Tibial nerve (tissue), 4 donors: ENCODE results near the gene SLC7A5. TPM values are rescaled to one million over a fixed set of nuclear protein-coding genes. Genes with fewer than 3 reads are reported as not detected.

Experiments
- DNase-seq, 2 donors: peaks; one replicate each; pipeline ENCODE4 v3.0.0-alpha.2; 2019; ENCODE audit warnings: low spot score in 2 of 2
- H3K27ac ChIP-seq, 4 donors: fragments of 200-600 bp; sonication (generic) in 3 of 4; one replicate each; pipeline ENCODE4 v1.5.1; 2017 to 2019; ENCODE audit warnings: mild to moderate bottlenecking in 1 of 4
- H3K27me3 ChIP-seq, 2 donors: fragments of 200-600 bp; sonication (generic) in 1 of 2; one replicate each; pipeline versions ENCODE4 v1.5.1 to v1.6.0; 2017 to 2019
- H3K36me3 ChIP-seq, 3 donors: fragments of 200-600 bp; sonication (generic); one replicate each; pipeline ENCODE4 v1.5.1; 2018 to 2019
- H3K4me1 ChIP-seq, 4 donors: fragments of 200-600 bp; sonication (generic) in 3 of 4; one replicate each; pipeline ENCODE4 v1.5.1; 2017 to 2019
- H3K4me3 ChIP-seq, 4 donors: fragments of 200-600 bp; sonication (generic) in 3 of 4; one replicate each; pipeline ENCODE4 v1.5.1; 2017 to 2019; ENCODE audit warnings: mild to moderate bottlenecking in 1 of 4, moderate library complexity in 1 of 4
- H3K9me3 ChIP-seq, 4 donors: fragments of 200-600 bp; sonication (generic) in 3 of 4; one replicate each; pipeline ENCODE4 v1.5.1; 2017 to 2019
- CTCF ChIP-seq, 5 experiments: fragments of 200-600 bp in 3 of 5; fragments of 450-650 bp in 2 of 5; sonication (generic) in 3 of 5; IDR thresholded peaks; one replicate each; pipeline ENCODE4 v1.5.1; 2016 to 2019; ENCODE audit warnings: antibody characterized with exemption in 5 of 5, mild to moderate bottlenecking in 3 of 5, moderate library complexity in 2 of 5
- EP300 ChIP-seq, 2 donors: sonication (generic); formaldehyde crosslinking; IDR thresholded peaks; one replicate each; pipeline ENCODE4 v1.6.1; 2017; ENCODE audit warnings: antibody characterized with exemption in 2 of 2, mild to moderate bottlenecking in 1 of 2
- POLR2A ChIP-seq, 2 donors: fragments of 450-650 bp; IDR thresholded peaks; one replicate each; pipeline ENCODE4 v1.6.1; 2017; ENCODE audit warnings: antibody characterized with exemption in 2 of 2, mild to moderate bottlenecking in 2 of 2, moderate library complexity in 2 of 2
- WGBS, 2 donors: methylation state at CpG; one replicate each; pipeline ENCODE4 v1.1.5; 2018; 5-methylcytosine and 5-hydroxymethylcytosine counted together
- small RNA-seq: library from RNA; depleted of rRNA; stranded (forward); fragments of <200 nt; gene quantifications from one replicate; pipeline ENCODE3, GENCODE V24; 2016
- total RNA-seq, 4 donors: library from RNA; depleted of rRNA; stranded (reverse); fragments of >200 nt; gene quantifications; one replicate each; pipeline ENCODE4 v1.1.0, GENCODE V29; 2016

Gene SLC7A5
- total RNA-seq, 4 donors from 2014 or later, result 5.5 to 6.6 (median 6.0) TPM

DNA sequence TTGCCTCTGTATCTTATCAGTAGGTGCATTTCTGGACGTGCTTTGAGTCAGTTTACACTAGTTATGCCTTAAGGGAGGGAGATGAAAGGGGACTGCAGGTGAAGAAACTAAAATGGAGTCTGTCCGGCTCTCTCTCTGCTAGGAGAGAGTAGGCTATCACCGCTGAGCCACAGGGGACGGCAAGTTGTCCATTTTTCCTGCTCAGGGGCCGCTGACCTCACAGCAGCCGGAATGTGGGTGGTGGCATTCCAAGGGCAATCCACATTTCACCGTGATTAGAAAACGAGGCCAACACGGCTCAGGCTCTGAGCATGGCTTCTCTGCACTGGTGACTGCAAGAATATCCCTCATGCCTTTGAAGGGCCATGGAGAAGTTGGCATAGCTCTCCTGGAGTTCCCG lies 84.5 kb downstream of the SLC7A5 start:
- H3K27ac ChIP-seq, result no peak overlapping the region
- no peak for DNase-seq
- H3K4me3 ChIP-seq, result no peak overlapping the region
- peaks cover 0 to 4% (median 0%) of the 10 kb centered on the region in 4 donors for H3K4me1 ChIP-seq
- peaks cover 0 to 14% of the 10 kb centered on the region in 2 donors for H3K27me3 ChIP-seq
- TF ChIP-seq POLR2A (IDR thresholded peaks at IDR 0.05) (no peak), CTCF (IDR thresholded peaks at IDR 0.05) (no peak), EP300 (IDR thresholded peaks at IDR 0.05) (no peak)
- H3K36me3 ChIP-seq, result no peaks in the 10 kb centered on the region
- no peaks in the 10 kb centered on the region for H3K9me3 ChIP-seq
- WGBS, 2 donors, result 51 to 56% methylated on average over 10 of the region's 10 CpGs

GRCh38 chr16:87782033-87782432 lies 87.3 kb downstream of the SLC7A5 start:
- TF ChIP-seq POLR2A (IDR thresholded peaks at IDR 0.05), result no peak
- TF ChIP-seq EP300 (IDR thresholded peaks at IDR 0.05), result no peak
- no peak for TF ChIP-seq CTCF (IDR thresholded peaks at IDR 0.05)
- Histone ChIP-seq H3K27me3 (peaks cover 0 to 14% of the 10 kb centered on the region in 2 donors), H3K9me3 (no peaks in the 10 kb centered on the region), H3K4me3 (no peak overlapping the region), H3K36me3 (no peaks in the 10 kb centered on the region), H3K27ac (no peak overlapping the region), H3K4me1 (peaks cover 0 to 27% (median 10%) of the 10 kb centered on the region in 4 donors)
- DNase-seq, result no peak
- WGBS, 2 donors, result 78 to 87% methylated on average over 4 of the region's 4 CpGs

DNA sequence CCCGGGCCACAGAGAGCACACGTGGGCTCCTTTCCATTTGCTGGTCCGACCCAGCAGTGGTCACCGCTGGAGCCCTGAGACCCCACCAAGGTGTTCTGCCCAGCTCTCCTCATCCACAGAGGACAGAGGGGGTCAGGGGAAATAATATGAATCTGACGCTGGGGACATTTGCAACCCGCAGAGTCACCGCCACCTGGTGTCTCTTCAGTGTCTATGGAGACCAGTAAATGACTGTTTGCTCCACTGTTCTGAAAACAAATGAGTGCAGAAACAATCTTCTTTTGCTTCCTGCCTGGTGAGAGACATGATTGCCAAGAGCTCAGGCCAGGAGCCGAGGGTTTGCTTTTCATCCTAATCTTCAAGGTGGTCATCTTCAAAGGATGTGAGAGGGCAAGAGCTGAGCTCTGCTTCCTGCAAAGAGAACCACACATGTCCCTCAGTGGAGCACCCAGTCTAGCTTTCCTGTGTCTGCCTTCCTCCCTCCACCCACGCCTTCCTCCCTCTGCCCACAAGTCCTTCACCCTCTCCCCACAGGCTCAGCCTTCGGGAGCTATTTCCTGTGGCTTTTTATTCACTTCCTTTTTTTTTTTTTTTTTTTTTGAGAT lies 88.8 kb downstream of the SLC7A5 start:
- no peak overlapping the region for H3K4me3 ChIP-seq
- H3K9me3 ChIP-seq, result no peaks in the 10 kb centered on the region
- no peaks in the 10 kb centered on the region for H3K36me3 ChIP-seq
- peak overlapping the region in 1 of 4 donors; percentile 20 for H3K27ac ChIP-seq
- 70 to 76% methylated on average over 10 of the region's 10 CpGs for WGBS, 2 donors
- peaks cover 0 to 27% (median 10%) of the 10 kb centered on the region in 4 donors for H3K4me1 ChIP-seq
- H3K27me3 ChIP-seq, result peaks cover 0 to 22% of the 10 kb centered on the region in 2 donors
- DNase-seq, result peak in 1 of 2 donors; percentile 14
- TF ChIP-seq CTCF (IDR thresholded peaks at IDR 0.05) (no peak), EP300 (IDR thresholded peaks at IDR 0.05) (peak in 1 of 2 donors; percentile 37), POLR2A (IDR thresholded peaks at IDR 0.05) (no peak)

Small RNAs within 50 kb of the gene (small RNA-seq; reads per million reads assigned to genes)
- not detected for gene MIR6775

Other genes starting within 250 kb of the SLC7A5 start
- gene KLHDC4, start 103.5 kb downstream of the SLC7A5 start, total RNA-seq, result 10 to 100 TPM; 26.9 to 61.5 (median 42.5) TPM
- gene CA5A, start 67.0 kb upstream of the SLC7A5 start, total RNA-seq, result not detected
- gene BANP, start 81.9 kb upstream of the SLC7A5 start, total RNA-seq, result 10 to 100 TPM; 21.9 to 27.3 (median 24.6) TPM